Natural killer cell (primary cell): Measurements from ENCODE around the gene ZNF318. TPM values are rescaled to one million over a fixed set of nuclear protein-coding genes. Genes with fewer than 3 reads are reported as not detected.
"Not testable (repeated sequence)": the region's sequence is repeated elsewhere in the genome, so short reads cannot be mapped to it uniquely, and the experiment has no call there.

Experiments
- ATAC-seq, 3 donors: fragments of 150-1000 bp in 2 of 3; fragments of 200-7000 bp in 1 of 3; cut with Tn5 transposase; 1 replicate in 1 of 3; 2 replicates in 2 of 3; pipeline ENCODE4 v1.10.0; 2021; ENCODE audit warnings: mild to moderate bottlenecking in 2 of 3, moderate library complexity in 2 of 3
- DNase-seq, 2 donors: peaks; one replicate each; pipeline versions ENCODE4 v3.0.0 to v3.0.0-alpha.2; 2013 to 2021; ENCODE audit warnings: mixed read lengths in 1 of 2
- H3K27ac ChIP-seq: one replicate; pipeline ENCODE4 v1.5.1; 2013; ENCODE audit warnings: mild to moderate bottlenecking, low read length
- H3K27me3 ChIP-seq: one replicate; pipeline ENCODE4 v1.6.1; 2013; ENCODE audit warnings: low read length; ENCODE audit not compliant: control insufficient read depth, insufficient read depth
- H3K36me3 ChIP-seq: one replicate; pipeline ENCODE4 v1.6.1; 2013; ENCODE audit warnings: low read length; ENCODE audit not compliant: control insufficient read depth, insufficient read depth
- H3K4me1 ChIP-seq: one replicate; pipeline ENCODE4 v1.6.1; 2013; ENCODE audit warnings: low read length; ENCODE audit not compliant: control insufficient read depth, insufficient read depth
- H3K4me3 ChIP-seq: one replicate; pipeline ENCODE4 v1.5.1; 2013; ENCODE audit warnings: low read length
- H3K9me3 ChIP-seq: one replicate; pipeline ENCODE4 v1.6.1; 2013; ENCODE audit warnings: low read length; ENCODE audit not compliant: control insufficient read depth, insufficient read depth
- H3K27ac Mint-ChIP-seq, 2 donors: one replicate each; pipeline ENCODE4 v1.8.0; 2022; ENCODE audit warnings: mild to moderate bottlenecking in 2 of 2, mixed read lengths in 2 of 2, moderate library complexity in 1 of 2
- H3K27me3 Mint-ChIP-seq, 2 donors: one replicate each; pipeline ENCODE4 v1.8.0; 2022; ENCODE audit warnings: low read depth in 2 of 2, mixed read lengths in 2 of 2
- H3K36me3 Mint-ChIP-seq: one replicate; pipeline ENCODE4 v1.8.0; 2022; ENCODE audit warnings: mixed read lengths
- H3K4me1 Mint-ChIP-seq, 2 donors: one replicate each; pipeline ENCODE4 v1.8.0; 2022; ENCODE audit warnings: mixed read lengths in 2 of 2
- H3K4me3 Mint-ChIP-seq: one replicate; pipeline ENCODE4 v1.8.0; 2022; ENCODE audit warnings: mild to moderate bottlenecking, moderate library complexity, mixed read lengths
- H3K9me3 Mint-ChIP-seq, 2 donors: one replicate each; pipeline ENCODE4 v1.8.0; 2022; ENCODE audit warnings: mixed read lengths in 2 of 2
- WGBS: methylation state at CpG from one replicate; pipeline ENCODE4 v1.1.7; 2013; ENCODE audit warnings: missing lambda C conversion rate; ENCODE audit not compliant: insufficient coverage; 5-methylcytosine and 5-hydroxymethylcytosine counted together
- intact Hi-C: fragments of 100-400 bp; cut with micrococcal nuclease; formaldehyde crosslinking; loops from one replicate; pipeline ENCODE4 v1.14.2; 2022
- total RNA-seq, 4 donors: library from RNA; stranded (reverse); fragments of 120-200 nt in 1 of 4; gene quantifications; one replicate each; pipeline versions ENCODE4 v1.2.3 to v1.2.4, GENCODE V29; 2013 to 2022
- TF ChIP-seq, protein P1 (sequence below): fragments of 200-600 bp; IDR thresholded peaks from one replicate; pipeline ENCODE4 v1.8.0; 2022; ENCODE audit warnings: antibody characterized with exemption

Gene ZNF318
- total RNA-seq, 3 donors from 2014 or later (not counting 1 experiment from before 2014, with no cell fraction given) = 34.6 to 45.9 (median 43.0) TPM

DNA sequence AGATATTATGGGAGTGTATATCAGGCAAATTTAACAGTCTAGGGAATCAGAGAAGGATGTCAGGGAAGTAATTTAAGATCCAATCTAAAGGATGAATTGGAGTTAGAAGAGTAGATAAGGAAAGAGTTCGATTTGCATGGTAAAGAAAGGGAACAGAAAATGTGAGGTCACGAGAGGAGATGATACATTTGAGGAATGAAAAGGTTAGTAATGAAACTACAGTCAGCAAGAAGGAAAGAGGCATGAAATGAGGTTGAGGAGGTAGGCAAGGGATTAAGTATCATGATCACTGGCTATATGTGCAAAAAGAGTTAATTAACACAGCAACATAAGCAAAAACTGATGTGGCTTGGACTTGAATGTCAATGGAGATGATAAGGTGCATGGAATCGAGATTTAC lies 22.4 kb downstream of the ZNF318 start:
- DNase-seq (no peak), ATAC-seq (no peak)
- no peaks in the 10 kb centered on the region for H3K27me3 ChIP-seq
- H3K4me3 Mint-ChIP-seq = no peak overlapping the region
- TF ChIP-seq, protein P1, sequence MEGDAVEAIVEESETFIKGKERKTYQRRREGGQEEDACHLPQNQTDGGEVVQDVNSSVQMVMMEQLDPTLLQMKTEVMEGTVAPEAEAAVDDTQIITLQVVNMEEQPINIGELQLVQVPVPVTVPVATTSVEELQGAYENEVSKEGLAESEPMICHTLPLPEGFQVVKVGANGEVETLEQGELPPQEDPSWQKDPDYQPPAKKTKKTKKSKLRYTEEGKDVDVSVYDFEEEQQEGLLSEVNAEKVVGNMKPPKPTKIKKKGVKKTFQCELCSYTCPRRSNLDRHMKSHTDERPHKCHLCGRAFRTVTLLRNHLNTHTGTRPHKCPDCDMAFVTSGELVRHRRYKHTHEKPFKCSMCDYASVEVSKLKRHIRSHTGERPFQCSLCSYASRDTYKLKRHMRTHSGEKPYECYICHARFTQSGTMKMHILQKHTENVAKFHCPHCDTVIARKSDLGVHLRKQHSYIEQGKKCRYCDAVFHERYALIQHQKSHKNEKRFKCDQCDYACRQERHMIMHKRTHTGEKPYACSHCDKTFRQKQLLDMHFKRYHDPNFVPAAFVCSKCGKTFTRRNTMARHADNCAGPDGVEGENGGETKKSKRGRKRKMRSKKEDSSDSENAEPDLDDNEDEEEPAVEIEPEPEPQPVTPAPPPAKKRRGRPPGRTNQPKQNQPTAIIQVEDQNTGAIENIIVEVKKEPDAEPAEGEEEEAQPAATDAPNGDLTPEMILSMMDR = no peak
- WGBS = 86% methylated on average over 3 of the region's 3 CpGs
- no peak overlapping the region for H3K4me3 ChIP-seq
- H3K36me3 ChIP-seq = peaks cover 71% of the 10 kb centered on the region
- H3K27ac Mint-ChIP-seq = no peak overlapping the region
- no peaks in the 10 kb centered on the region for H3K36me3 Mint-ChIP-seq
- H3K27ac ChIP-seq = no peak overlapping the region
- intact Hi-C loops = no loop called here
- H3K27me3 Mint-ChIP-seq = no peaks in the 10 kb centered on the region
- peaks cover 0 to 5% of the 10 kb centered on the region in 2 donors for H3K4me1 Mint-ChIP-seq
- no peaks in the 10 kb centered on the region for H3K4me1 ChIP-seq
- no peaks in the 10 kb centered on the region for H3K9me3 Mint-ChIP-seq
- H3K9me3 ChIP-seq = no peaks in the 10 kb centered on the region

DNA sequence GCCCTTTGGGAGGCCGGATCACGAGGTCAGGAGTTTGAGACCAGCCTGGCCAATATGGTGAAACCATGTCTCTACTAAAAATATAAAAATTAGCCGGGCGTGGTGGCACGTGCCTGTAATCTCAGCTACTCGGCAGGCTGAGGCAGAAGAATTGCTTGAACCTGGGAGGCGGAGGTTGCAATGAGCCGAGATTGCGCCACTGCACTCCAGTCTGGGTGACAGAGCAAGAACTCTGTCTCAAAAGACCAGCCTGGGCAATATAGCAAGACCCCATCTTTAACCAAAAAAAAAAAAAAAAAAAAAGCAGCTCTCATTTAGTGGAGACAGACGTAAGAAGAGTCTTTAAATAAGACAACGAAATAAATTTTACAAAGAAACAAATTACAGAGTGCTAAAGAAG lies 23.2 kb downstream of the ZNF318 start:
- H3K27me3 Mint-ChIP-seq, H3K27ac ChIP-seq, H3K4me3 Mint-ChIP-seq, H3K27me3 ChIP-seq, H3K27ac Mint-ChIP-seq, H3K36me3 Mint-ChIP-seq, H3K4me3 ChIP-seq, H3K4me1 Mint-ChIP-seq, DNase-seq, ATAC-seq, H3K9me3 Mint-ChIP-seq, intact Hi-C loops, H3K9me3 ChIP-seq, H3K4me1 ChIP-seq: not testable (repeated sequence)
- H3K36me3 ChIP-seq = peaks cover 75% of the 10 kb centered on the region
- whole genome bisulfite sequencing = 98% methylated on average over 11 of the region's 11 CpGs

DNA sequence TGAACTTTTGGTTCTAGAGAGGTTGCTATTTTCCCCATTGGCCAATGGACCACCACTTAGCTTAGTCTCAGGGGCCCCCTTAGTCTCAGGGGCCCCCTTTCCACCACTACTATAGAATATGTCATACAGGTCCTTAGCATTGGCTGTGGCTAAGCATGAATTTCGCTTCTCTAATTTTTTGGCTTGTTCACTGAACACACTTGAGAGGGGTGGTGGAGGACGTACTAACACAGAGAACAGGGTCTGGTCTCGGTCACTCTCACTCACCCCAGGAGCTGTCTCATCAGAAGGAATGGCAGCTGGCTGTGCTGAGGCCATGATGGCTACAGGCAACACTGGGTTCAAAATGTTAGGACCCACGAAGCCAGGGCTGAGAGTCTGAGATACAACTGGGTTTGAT lies 30.3 kb downstream of the ZNF318 start:
- H3K36me3 Mint-ChIP-seq = peaks cover 27% of the 10 kb centered on the region
- Histone ChIP-seq H3K27me3 (no peaks in the 10 kb centered on the region), H3K27ac (no peak overlapping the region), H3K9me3 (no peaks in the 10 kb centered on the region), H3K4me3 (no peak overlapping the region), H3K36me3 (peaks cover 70% of the 10 kb centered on the region), H3K4me1 (no peaks in the 10 kb centered on the region)
- 91% methylated on average over 4 of the region's 4 CpGs for WGBS
- H3K4me1 Mint-ChIP-seq = peaks cover 0 to 10% of the 10 kb centered on the region in 2 donors
- no peaks in the 10 kb centered on the region for H3K9me3 Mint-ChIP-seq
- no peak overlapping the region for H3K4me3 Mint-ChIP-seq
- peak overlapping the region in 1 of 2 donors; percentile 10 for H3K27ac Mint-ChIP-seq
- TF ChIP-seq, protein P1 = no peak
- ATAC-seq (no peak), DNase-seq (no peak)
- H3K27me3 Mint-ChIP-seq = no peaks in the 10 kb centered on the region
- intact Hi-C loops = no loop called here

DNA sequence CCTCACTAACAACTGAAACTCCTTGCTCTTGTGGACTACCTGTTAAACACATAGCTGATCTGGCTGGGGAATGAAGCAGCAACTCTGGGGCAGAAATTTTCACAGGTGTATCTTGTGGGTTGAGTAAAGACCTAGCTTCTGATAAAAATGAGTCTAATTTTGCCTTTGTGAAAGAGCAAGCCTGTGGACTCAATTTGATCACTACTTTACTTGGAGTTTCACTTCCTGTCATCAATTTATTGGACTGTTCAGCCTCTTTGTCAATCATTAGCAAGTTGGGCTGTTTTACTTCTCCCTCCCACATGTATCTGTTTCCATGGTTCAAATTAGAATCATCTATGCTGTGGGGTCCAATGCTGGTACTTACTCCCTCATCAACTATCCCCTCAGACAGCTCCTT lies 31.2 kb downstream of the ZNF318 start:
- Histone ChIP-seq H3K9me3 (no peaks in the 10 kb centered on the region), H3K27me3 (no peaks in the 10 kb centered on the region), H3K36me3 (peaks cover 63% of the 10 kb centered on the region), H3K4me1 (no peaks in the 10 kb centered on the region), H3K4me3 (no peak overlapping the region), H3K27ac (no peak overlapping the region)
- Mint-ChIP-seq H3K27me3 (no peaks in the 10 kb centered on the region), H3K27ac (peak overlapping the region in 1 of 2 donors; percentile 26), H3K9me3 (no peaks in the 10 kb centered on the region), H3K4me3 (no peak overlapping the region), H3K36me3 (peaks cover 27% of the 10 kb centered on the region), H3K4me1 (peaks cover 0 to 9% of the 10 kb centered on the region in 2 donors)
- TF ChIP-seq, protein P1 = no peak
- DNase-seq (no peak), ATAC-seq (no peak)
- intact Hi-C loops = no loop called here
